Measurements from ENCODE around the gene XAF1.
"Not testable (repeated sequence)": the region's sequence is repeated elsewhere in the genome, so short reads cannot be mapped to it uniquely, and the experiment has no call there.

Gene XAF1, protein sequence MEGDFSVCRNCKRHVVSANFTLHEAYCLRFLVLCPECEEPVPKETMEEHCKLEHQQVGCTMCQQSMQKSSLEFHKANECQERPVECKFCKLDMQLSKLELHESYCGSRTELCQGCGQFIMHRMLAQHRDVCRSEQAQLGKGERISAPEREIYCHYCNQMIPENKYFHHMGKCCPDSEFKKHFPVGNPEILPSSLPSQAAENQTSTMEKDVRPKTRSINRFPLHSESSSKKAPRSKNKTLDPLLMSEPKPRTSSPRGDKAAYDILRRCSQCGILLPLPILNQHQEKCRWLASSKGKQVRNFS

GRCh38 chr17:6755731-6756184 lies at the start of gene XAF1:
XAF1 (plus strand) TSS chr17:6756046; CDS start chr17:6756079, 33 bp downstream.
- DNase-seq, result peak in 5 of 58 donors; percentile 6 to 27 (median 9)

DNA sequence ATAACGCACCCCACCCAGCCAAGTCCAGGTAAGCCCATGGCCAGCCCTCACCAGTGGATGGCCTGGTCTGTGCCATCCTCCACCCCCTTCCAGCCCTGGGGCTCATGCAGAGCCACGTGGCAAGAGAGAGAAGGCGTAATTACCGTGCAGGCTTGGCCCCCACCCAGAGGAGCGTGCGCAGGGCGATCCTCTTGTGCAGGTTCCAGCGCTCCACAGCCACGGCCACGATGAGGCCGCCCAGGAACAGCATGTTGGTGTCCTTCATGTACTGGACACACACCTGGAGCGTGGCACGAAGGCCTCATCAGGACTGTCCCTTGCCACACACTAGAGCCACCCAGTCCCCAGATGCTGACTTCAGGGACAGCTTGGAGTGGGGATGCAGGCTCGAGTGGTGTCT lies 49.3 kb upstream of the XAF1 start:
- DNase-seq, result no peak

GRCh38 chr17:6706996-6707395 lies 48.9 kb upstream of the XAF1 start:
- no peak for DNase-seq

DNA sequence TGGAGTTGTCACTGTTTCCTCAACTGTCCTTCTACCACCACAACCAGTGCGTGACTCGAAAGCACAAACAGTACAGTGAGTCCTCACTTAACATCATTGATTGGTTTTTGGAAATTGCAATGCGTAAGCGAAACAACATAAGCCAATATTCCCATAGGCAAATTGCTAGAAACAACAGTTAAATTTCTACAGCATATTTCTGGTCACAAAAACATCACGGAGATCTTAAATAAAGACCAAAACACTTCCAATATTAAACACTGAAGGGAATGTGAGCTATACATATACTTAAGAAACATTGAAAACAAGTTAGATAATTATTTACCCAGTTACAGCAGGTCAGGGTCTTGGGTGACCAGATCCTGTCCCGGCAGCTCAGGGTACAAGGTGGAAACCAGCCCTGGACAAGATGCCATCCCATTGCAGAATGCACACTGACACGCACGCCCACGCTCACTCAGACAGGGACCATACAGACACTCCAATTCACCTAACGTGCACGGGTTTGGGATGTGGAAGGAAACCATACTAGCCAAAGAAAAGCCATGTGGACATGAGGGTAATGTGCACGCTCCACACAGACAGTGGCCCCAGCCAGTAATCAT lies 47.4 kb upstream of the XAF1 start:
- no peak for DNase-seq

- DNase-seq, result peak in 4 of 58 donors; percentile 4 to 10 (median 8)
Measured at GRCh38 chr17:6710317-6710716, 45.5 kb upstream of the XAF1 start.

GRCh38 chr17:6711081-6711674 lies 44.7 kb upstream of the XAF1 start:
- peak in 41 of 58 donors; percentile 2 to 77 (median 23) for DNase-seq

DNA sequence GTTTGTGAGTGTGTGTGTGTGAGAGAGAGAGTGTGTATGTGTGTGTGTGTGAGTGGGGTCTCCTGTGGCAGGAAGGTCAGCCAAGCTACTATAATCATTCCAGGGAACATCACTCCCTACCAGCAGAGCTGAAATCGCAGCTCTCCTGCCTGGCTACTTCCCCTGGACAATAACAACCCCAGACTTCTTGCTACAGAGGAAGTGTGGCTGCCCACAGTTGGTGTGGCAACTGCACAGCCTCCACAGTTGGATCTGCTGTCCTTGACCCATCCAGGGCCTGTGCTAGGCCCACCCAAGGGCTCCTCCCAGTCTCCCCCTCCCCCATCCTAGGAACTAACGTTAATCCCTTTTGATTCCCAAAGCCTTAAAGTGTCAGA lies 44.2 kb upstream of the XAF1 start:
- DNase-seq, result no peak

GRCh38 chr17:6712058-6712853 lies 43.6 kb upstream of the XAF1 start:
- peak in 49 of 58 donors; percentile 11 to 90 (median 55) for DNase-seq

DNA sequence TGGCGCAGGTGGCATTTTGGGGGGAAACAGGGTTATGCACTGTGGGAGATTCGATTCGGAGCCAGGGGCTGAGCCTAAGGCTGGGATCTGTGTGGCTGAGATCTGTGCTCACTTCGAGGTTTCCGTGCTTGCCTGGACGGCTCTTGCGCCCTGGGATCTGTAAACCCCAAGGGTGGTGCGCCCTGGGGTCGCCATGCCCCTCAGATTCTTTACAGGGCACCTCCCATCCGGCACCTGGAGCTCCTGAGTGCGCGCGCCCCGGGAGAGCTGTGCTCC lies 43.1 kb upstream of the XAF1 start:
- DNase-seq, result no peak

DNA sequence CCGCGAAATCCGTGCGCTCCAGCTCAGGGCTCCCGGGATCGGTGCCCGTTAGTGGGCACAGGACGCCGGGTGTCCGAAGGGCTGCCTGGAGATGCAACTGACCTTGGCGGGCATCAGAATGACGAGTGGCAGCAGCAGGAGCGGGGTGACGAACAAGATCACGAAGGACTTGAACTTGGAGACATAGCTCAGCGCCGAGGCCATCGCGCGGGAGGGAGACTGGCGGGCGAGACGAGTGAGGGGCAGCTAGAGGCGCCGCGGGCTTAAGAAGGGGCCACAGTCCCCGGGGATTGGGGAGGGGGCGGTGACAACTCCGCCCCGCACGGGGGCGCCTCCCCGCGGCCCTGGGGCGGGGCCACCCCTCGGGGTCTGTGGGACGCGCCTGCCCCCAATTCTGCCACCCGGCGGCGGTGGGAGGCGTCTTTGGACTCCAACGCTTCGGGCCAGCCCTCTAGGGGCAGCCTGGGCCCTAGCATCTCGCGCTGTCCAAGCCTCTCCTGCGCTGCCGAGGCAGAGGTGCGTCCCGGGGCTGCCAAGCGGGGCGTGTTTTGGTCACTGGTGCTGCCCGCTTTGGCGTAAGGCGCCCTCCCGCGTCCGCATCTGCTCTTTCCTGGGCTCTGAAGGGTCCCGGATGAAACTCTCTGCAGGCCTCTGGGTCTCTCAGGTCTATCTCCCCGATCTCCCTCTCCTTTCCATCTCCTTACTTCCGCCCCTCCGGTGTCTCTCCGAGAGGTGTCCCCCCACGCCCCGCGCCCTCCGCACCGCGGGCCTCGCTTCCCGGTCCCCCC lies 42.5 kb upstream of the XAF1 start, which contains the start of gene SLC13A5:
TSS of gene SLC13A5 (minus strand) at position 240 of the 788 bp plus-strand sequence. CDS start at position 204, 36 bp downstream.
- DNase-seq, result peak in 31 of 58 donors; percentile 4 to 65 (median 34)

DNA sequence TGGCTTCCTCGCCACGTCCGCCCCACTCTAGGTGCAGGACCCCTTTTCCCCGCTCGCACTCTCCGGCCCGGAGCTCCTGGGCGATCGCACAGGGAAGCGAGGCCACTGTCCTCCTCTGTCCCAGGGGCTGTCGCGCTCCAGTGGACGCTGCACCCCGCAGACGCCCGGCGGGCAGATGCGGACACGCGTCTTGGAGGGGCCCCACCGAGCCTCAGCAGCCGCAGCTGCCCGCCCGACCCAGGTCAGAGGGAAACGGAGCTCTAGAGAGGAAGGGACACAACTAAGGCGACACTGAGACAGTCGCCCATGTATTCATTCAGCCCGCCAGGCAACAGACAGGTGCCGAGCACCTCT lies 42.0 kb upstream of the XAF1 start:
- DNase-seq, result no peak

GRCh38 chr17:6714315-6714874 lies 41.5 kb upstream of the XAF1 start:
- no peak for DNase-seq

DNA sequence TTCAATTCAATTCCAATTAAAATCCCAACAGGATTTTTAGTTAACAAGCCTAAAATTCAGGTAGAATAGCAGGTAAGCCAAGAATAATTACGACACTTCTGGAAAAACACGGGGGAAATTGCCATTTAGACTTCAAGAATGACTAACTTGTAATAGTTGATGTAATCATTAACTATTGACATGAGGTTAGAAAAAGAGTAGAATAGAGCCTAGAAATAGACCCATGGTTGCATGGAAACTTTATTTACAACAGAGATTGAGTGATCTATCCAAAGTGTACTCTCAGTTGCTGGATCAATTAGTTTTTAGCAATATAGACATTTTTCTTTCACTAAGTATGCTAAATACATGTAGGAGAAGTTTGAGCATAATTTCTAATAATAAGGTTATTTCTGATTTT lies 39.1 kb upstream of the XAF1 start:
- DNase-seq, result no peak

GRCh38 chr17:6721744-6722143 lies 34.1 kb upstream of the XAF1 start:
- no peak for DNase-seq

DNA sequence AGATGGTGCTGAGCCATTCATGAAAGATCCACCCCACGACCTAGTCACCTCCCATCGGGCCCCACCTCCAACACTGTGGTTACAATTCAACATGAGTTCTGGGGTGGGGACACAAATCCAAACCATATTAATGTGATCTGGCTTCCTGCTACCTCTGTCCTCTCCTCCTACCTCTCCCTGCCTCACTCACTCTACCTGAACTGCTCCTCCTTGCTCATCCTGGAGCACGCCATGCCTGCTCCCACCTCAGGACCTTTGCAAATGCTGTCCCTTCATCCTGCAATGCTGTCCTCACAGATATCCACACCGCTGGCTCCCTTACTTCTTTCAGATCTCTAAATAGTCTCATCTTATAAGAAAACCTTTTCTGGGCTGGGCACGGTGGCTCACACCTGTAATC lies 31.8 kb upstream of the XAF1 start:
- DNase-seq, result no peak

GRCh38 chr17:6729531-6729930 lies 26.3 kb upstream of the XAF1 start:
- no peak for DNase-seq

DNA sequence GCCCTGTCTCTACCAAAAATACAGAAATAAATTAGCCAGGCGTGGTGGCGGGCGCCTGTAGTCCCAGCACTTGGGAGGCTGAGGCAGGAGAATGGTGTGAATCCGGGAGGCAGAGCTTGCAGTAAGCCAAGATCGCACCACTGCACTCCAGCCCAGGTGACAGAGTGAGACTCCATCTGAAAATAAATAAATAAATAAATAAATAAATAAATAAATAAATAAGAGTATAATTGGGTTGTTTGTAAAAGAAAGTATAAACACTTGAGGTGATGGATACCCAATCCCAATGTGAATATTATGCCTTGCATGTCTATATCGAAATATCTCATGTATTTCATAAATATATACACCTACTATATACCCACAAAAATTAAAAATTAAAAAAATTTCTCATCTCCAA lies 9.2 kb upstream of the XAF1 start:
- DNase-seq, result not testable (repeated sequence)

DNA sequence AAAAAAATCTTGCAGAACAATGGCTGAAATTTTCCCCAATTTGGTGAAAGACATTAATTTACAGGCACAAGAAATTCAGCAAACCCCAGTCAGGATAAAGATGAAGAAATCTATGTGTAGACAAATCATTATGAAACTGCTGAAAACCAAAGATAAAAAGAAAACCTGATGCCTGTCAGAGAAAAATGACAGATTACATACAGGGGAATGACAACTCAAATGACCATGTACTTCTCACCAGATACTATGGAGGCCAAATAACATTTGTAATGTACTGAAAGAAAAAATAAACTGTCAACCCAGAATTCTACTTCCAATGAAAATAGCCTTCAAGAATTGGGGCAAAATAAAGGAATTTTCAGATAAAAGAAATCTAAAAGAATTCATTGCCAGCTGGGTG lies 7.2 kb upstream of the XAF1 start:
- DNase-seq, result no peak

DNA sequence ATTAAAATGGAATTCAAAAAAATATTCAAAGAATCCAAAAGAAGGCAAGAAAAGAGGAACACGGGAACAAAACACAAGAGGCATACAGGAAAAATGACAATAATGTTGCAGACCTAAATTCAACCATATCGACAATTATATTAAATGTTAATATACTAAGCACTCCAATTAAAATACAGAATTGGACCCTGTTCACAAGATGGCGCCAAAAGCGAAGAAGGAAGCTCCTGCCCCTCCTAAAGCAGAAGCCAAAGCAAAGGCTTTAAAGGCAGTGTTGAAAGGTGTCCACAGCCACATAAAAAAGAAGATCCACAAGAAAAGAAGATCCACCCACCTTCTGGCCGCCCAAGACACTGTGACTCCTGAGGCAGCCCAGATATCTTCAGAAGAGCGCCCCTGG lies 6.3 kb upstream of the XAF1 start:
- DNase-seq, result no peak

- DNase-seq, result peak in 4 of 58 donors; percentile 4 to 34 (median 24)
Measured at GRCh38 chr17:6752068-6752909, 3.6 kb upstream of the XAF1 start.

Measured in anterior cingulate cortex (tissue), 58 donors.